MM.1S (cell line): ENCODE measurements around the gene NPHP3.

Source experiments
- DNase-seq: peaks from one replicate; pipeline ENCODE4 v3.0.0-alpha.2; 2015
- H2AFZ ChIP-seq: fragments of 300-600 bp; sonication (generic); 2 replicates; pipeline ENCODE4 v1.6.0; 2016; ENCODE audit warnings: antibody characterized with exemption, low read length
- H3F3A ChIP-seq: fragments of 300-600 bp; sonication (generic); 2 replicates; pipeline ENCODE4 v1.6.1; 2016; ENCODE audit warnings: mild to moderate bottlenecking, antibody characterized with exemption, low read length, moderate library complexity, mixed read lengths; ENCODE audit not compliant: insufficient read depth
- H3K27ac ChIP-seq: fragments of 300-600 bp; sonication (generic); 2 replicates; pipeline ENCODE4 v1.5.1; 2016; ENCODE audit warnings: mild to moderate bottlenecking, low read length
- H3K27me3 ChIP-seq: fragments of 300-600 bp; sonication (generic); replicated peaks from 2 replicates; pipeline ENCODE4 v1.6.0; 2016; ENCODE audit warnings: low read length; ENCODE audit not compliant: insufficient read depth
- H3K36me3 ChIP-seq: fragments of 300-600 bp; sonication (generic); replicated peaks from 2 replicates; pipeline ENCODE4 v1.6.1; 2016; ENCODE audit warnings: mild to moderate bottlenecking, low read length, mixed read lengths; ENCODE audit not compliant: insufficient read depth
- H3K4me1 ChIP-seq: fragments of 300-600 bp; sonication (generic); 2 replicates; pipeline ENCODE4 v1.6.1; 2016; ENCODE audit warnings: low read length, mixed read lengths
- H3K4me2 ChIP-seq: fragments of 300-600 bp; sonication (generic); 2 replicates; pipeline ENCODE4 v1.6.0; 2016; ENCODE audit warnings: low read depth, low read length
- H3K4me3 ChIP-seq: fragments of 300-600 bp; sonication (generic); 2 replicates; pipeline ENCODE4 v1.5.1; 2016; ENCODE audit warnings: low read length, mixed read lengths
- H3K79me2 ChIP-seq: fragments of 300-600 bp; sonication (generic); 2 replicates; pipeline ENCODE4 v1.6.1; 2016; ENCODE audit warnings: mixed run types, low read length, mixed read lengths
- H3K9ac ChIP-seq: fragments of 300-600 bp; sonication (generic); 2 replicates; pipeline ENCODE4 v1.6.1; 2016; ENCODE audit warnings: low read length, mixed read lengths
- H3K9me2 ChIP-seq: fragments of 300-600 bp; sonication (generic); replicated peaks from 2 replicates; pipeline ENCODE4 v1.6.1; 2016; ENCODE audit warnings: mild to moderate bottlenecking, low read length, mixed read lengths; ENCODE audit not compliant: insufficient read depth
- H3K9me3 ChIP-seq: fragments of 300-600 bp; sonication (generic); replicated peaks from 2 replicates; pipeline ENCODE4 v1.6.1; 2016; ENCODE audit warnings: mild to moderate bottlenecking, low read length, mixed read lengths; ENCODE audit not compliant: insufficient read depth
- H4K20me1 ChIP-seq: fragments of 300-600 bp; sonication (generic); 2 replicates; pipeline ENCODE4 v1.6.1; 2016; ENCODE audit warnings: mild to moderate bottlenecking, low read length, moderate library complexity, mixed read lengths; ENCODE audit not compliant: insufficient read depth
- CTCF ChIP-seq: fragments of 300-600 bp; sonication (generic); IDR thresholded peaks from 2 replicates; pipeline ENCODE4 v1.5.1; 2016; ENCODE audit warnings: antibody characterized with exemption, low read length, mixed read lengths
- EZH2 ChIP-seq: fragments of 300-600 bp; sonication (generic); optimal IDR thresholded peaks from 2 replicates; pipeline ENCODE3; 2017; ENCODE audit warnings: low read depth, mild to moderate bottlenecking, antibody characterized with exemption, low read length, mixed read lengths
- EZH2phosphoT487 ChIP-seq: fragments of 300-600 bp; sonication (generic); IDR thresholded peaks from 2 replicates; pipeline ENCODE4 v1.6.1; 2018; ENCODE audit warnings: antibody characterized with exemption, low read length

NPHP3 gene

GRCh38 chr3:132669256-132669777 lies 52.9 kb downstream of the NPHP3 start:
- peaks cover 39% of the 10 kb centered on the region for H3K79me2 ChIP-seq
- H3K9ac ChIP-seq = no peak overlapping the region
- H2AFZ ChIP-seq = no peak overlapping the region
- H3K36me3 ChIP-seq = peaks cover 7% of the 10 kb centered on the region; the same call in 1 of the 2 replicates
- H3F3A ChIP-seq = no peaks in the 10 kb centered on the region
- H3K4me2 ChIP-seq = no peak overlapping the region
- no peak overlapping the region for H3K4me3 ChIP-seq
- no peak overlapping the region for H3K27ac ChIP-seq
- no peak for DNase-seq
- no peaks in the 10 kb centered on the region for H3K9me2 ChIP-seq
- no peaks in the 10 kb centered on the region for H3K4me1 ChIP-seq
- TF ChIP-seq EZH2phosphoT487 = no peak
- TF ChIP-seq CTCF = no peak
- TF ChIP-seq EZH2 = no peak
- H3K9me3 ChIP-seq = no peaks in the 10 kb centered on the region
- no peaks in the 10 kb centered on the region for H4K20me1 ChIP-seq
- no peaks in the 10 kb centered on the region for H3K27me3 ChIP-seq

- Histone ChIP-seq H3K27ac (no peak overlapping the region), H3K4me3 (no peak overlapping the region), H3K27me3 (no peaks in the 10 kb centered on the region), H2AFZ (no peak overlapping the region), H4K20me1 (no peaks in the 10 kb centered on the region), H3K9me2 (no peaks in the 10 kb centered on the region), H3F3A (no peaks in the 10 kb centered on the region), H3K36me3 (peaks cover 3% of the 10 kb centered on the region; the same call in 1 of the 2 replicates), H3K79me2 (peaks cover 80% of the 10 kb centered on the region), H3K4me2 (no peak overlapping the region), H3K9ac (no peak overlapping the region), H3K4me1 (no peaks in the 10 kb centered on the region), H3K9me3 (no peaks in the 10 kb centered on the region)
- no peak for DNase-seq
- no peak for TF ChIP-seq EZH2
Measured at GRCh38 chr3:132665230-132665745, 56.9 kb downstream of the NPHP3 start.

- Histone ChIP-seq H3K9me3 (no peaks in the 10 kb centered on the region), H3K27me3 (no peaks in the 10 kb centered on the region), H2AFZ (no peak overlapping the region), H3K4me2 (peak overlapping the region; percentile 76), H3K9me2 (no peaks in the 10 kb centered on the region), H4K20me1 (no peaks in the 10 kb centered on the region), H3F3A (0 out of 2 replicates have a peak, but pooled peaks cover 2% of the 10 kb centered on the region), H3K79me2 (peaks cover 75% of the 10 kb centered on the region), H3K4me3 (no peak overlapping the region), H3K36me3 (0 out of 2 replicates have a peak, but pooled peaks cover 3% of the 10 kb centered on the region), H3K27ac (no peak overlapping the region), H3K4me1 (peaks cover 6% of the 10 kb centered on the region; the same call in 1 of the 2 replicates), H3K9ac (no peak overlapping the region)
- no peak for TF ChIP-seq EZH2phosphoT487
- DNase-seq = no peak
Measured at GRCh38 chr3:132662212-132662611, 60.0 kb downstream of the NPHP3 start.

- H3K4me2 ChIP-seq = peak overlapping the region; percentile 76
- no peaks in the 10 kb centered on the region for H3K9me3 ChIP-seq
- peak overlapping the region; percentile 91 for H3K4me3 ChIP-seq
- H3K9me2 ChIP-seq = no peaks in the 10 kb centered on the region
- peak overlapping the region; percentile 93 for H3K9ac ChIP-seq
- H2AFZ ChIP-seq = peak overlapping the region; percentile 92
- no peaks in the 10 kb centered on the region for H3K27me3 ChIP-seq
- H3K27ac ChIP-seq = no peak overlapping the region
- DNase-seq = peak; percentile 30
- H3K36me3 ChIP-seq = no peaks in the 10 kb centered on the region
- H3K4me1 ChIP-seq = peaks cover 6% of the 10 kb centered on the region; the same call in 1 of the 2 replicates
- H4K20me1 ChIP-seq = no peaks in the 10 kb centered on the region
- no peak for TF ChIP-seq EZH2
- no peak for TF ChIP-seq CTCF
- TF ChIP-seq EZH2phosphoT487 = no peak
- peaks cover 66% of the 10 kb centered on the region for H3K79me2 ChIP-seq
- 0 out of 2 replicates have a peak, but pooled peaks cover 2% of the 10 kb centered on the region for H3F3A ChIP-seq
Measured at GRCh38 chr3:132661101-132661500, 61.1 kb downstream of the NPHP3 start.
